ENCODE results near the gene POLR2B.
"Not testable (repeated sequence)": the region's sequence is repeated elsewhere in the genome, so short reads cannot be mapped to it uniquely, and the experiment has no call there.

POLR2B gene

GRCh38 chr4:57034520-57034919 is 55.8 kb downstream of the POLR2B start:
- no peaks in the 10 kb centered on the region for H3K27me3 ChIP-seq (ENCODE audit: control insufficient read depth in 2 of 2, insufficient read depth in 2 of 2, low read length in 2 of 2)
- H3K9me3 ChIP-seq (ENCODE audit: control insufficient read depth in 2 of 2, low read length in 2 of 2) = no peaks in the 10 kb centered on the region
- no peaks in the 10 kb centered on the region for H3K4me1 ChIP-seq (ENCODE audit: control insufficient read depth in 2 of 2, insufficient read depth in 2 of 2, low read length in 2 of 2)
- H3K9ac ChIP-seq (ENCODE audit: low read depth in 1 of 2, low read length in 2 of 2) = no peak overlapping the region
- no peak overlapping the region for H3K4me3 ChIP-seq (ENCODE audit: low read length in 2 of 2)
- H3K36me3 ChIP-seq (ENCODE audit: control insufficient read depth in 2 of 2, insufficient read depth in 2 of 2, low read length in 2 of 2) = peaks cover 20 to 30% of the 10 kb centered on the region in 2 donors
- no peak overlapping the region for H3K27ac ChIP-seq (ENCODE audit: low read depth in 2 of 2, low read length in 2 of 2)

GRCh38 chr4:57037982-57038604 is 59.4 kb downstream of the POLR2B start:
- no peaks in the 10 kb centered on the region for H3K27me3 ChIP-seq (ENCODE audit: control insufficient read depth in 2 of 2, insufficient read depth in 2 of 2, low read length in 2 of 2)
- H3K36me3 ChIP-seq (ENCODE audit: control insufficient read depth in 2 of 2, insufficient read depth in 2 of 2, low read length in 2 of 2) = no peaks in the 10 kb centered on the region
- no peak overlapping the region for H3K27ac ChIP-seq (ENCODE audit: low read depth in 2 of 2, low read length in 2 of 2)
- H3K4me3 ChIP-seq (ENCODE audit: low read length in 2 of 2) = no peak overlapping the region
- H3K9ac ChIP-seq (ENCODE audit: low read depth in 1 of 2, low read length in 2 of 2) = no peak overlapping the region
- no peaks in the 10 kb centered on the region for H3K4me1 ChIP-seq (ENCODE audit: control insufficient read depth in 2 of 2, insufficient read depth in 2 of 2, low read length in 2 of 2)
- no peaks in the 10 kb centered on the region for H3K9me3 ChIP-seq (ENCODE audit: control insufficient read depth in 2 of 2, low read length in 2 of 2)

- no peak overlapping the region for H3K27ac ChIP-seq (ENCODE audit: low read depth in 2 of 2, low read length in 2 of 2)
- no peaks in the 10 kb centered on the region for H3K36me3 ChIP-seq (ENCODE audit: control insufficient read depth in 2 of 2, insufficient read depth in 2 of 2, low read length in 2 of 2)
- H3K9ac ChIP-seq (ENCODE audit: low read depth in 1 of 2, low read length in 2 of 2) = no peak overlapping the region
- no peak overlapping the region for H3K4me3 ChIP-seq (ENCODE audit: low read length in 2 of 2)
- H3K9me3 ChIP-seq (ENCODE audit: control insufficient read depth in 2 of 2, low read length in 2 of 2) = no peaks in the 10 kb centered on the region
- peaks cover 2 to 3% of the 10 kb centered on the region in 2 donors for H3K4me1 ChIP-seq (ENCODE audit: control insufficient read depth in 2 of 2, insufficient read depth in 2 of 2, low read length in 2 of 2)
- no peaks in the 10 kb centered on the region for H3K27me3 ChIP-seq (ENCODE audit: control insufficient read depth in 2 of 2, insufficient read depth in 2 of 2, low read length in 2 of 2)
Observed at GRCh38 chr4:57039345-57039744, 60.6 kb downstream of the POLR2B start.

DNA sequence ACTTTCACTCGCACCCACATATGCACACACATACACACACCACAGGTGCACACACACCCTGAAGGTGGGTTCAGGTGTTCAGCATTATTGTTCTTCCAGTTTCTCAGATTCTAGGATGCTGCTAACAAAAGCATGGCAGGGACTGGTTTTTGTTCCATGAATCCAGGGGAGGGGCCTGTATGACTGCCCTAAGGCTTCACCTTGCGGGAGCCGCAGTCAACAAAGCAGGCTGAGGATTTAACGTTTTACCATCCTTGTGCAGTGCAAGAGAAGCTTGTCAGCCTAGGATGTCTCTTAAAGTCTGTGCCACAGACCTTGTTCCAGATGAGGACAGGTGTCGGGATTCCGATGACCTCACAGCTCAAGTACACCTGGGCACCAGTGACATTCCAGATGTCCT is 61.8 kb downstream of the POLR2B start:
- Histone ChIP-seq H3K27ac (ENCODE audit: low read depth in 2 of 2, low read length in 2 of 2) (no peak overlapping the region), H3K4me3 (ENCODE audit: low read length in 2 of 2) (no peak overlapping the region), H3K4me1 (ENCODE audit: control insufficient read depth in 2 of 2, insufficient read depth in 2 of 2, low read length in 2 of 2) (peaks cover 2 to 3% of the 10 kb centered on the region in 2 donors), H3K9me3 (ENCODE audit: control insufficient read depth in 2 of 2, low read length in 2 of 2) (no peaks in the 10 kb centered on the region), H3K36me3 (ENCODE audit: control insufficient read depth in 2 of 2, insufficient read depth in 2 of 2, low read length in 2 of 2) (no peaks in the 10 kb centered on the region), H3K27me3 (ENCODE audit: control insufficient read depth in 2 of 2, insufficient read depth in 2 of 2, low read length in 2 of 2) (no peaks in the 10 kb centered on the region), H3K9ac (ENCODE audit: low read depth in 1 of 2, low read length in 2 of 2) (no peak overlapping the region)

DNA sequence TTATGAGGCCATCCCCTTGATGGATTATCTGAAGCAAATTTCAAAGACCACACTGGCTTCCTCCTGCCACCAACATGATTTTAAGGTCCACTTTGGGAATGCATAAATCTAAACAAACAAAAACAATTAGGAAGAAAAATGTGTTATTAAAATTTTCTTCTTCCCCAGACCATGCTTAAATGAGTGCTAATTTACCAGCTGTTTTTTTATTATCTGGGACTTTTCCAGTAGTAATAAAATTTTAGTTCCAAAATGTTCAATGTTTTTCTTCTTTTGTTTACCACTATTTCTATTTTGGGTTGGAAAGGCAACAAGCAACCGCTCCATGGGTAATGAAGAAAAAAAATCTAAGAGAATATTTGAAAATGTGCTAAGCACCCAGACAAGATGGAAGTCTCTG is 62.3 kb downstream of the POLR2B start:
- H3K9me3 ChIP-seq (ENCODE audit: control insufficient read depth in 2 of 2, low read length in 2 of 2) = no peaks in the 10 kb centered on the region
- H3K4me1 ChIP-seq (ENCODE audit: control insufficient read depth in 2 of 2, insufficient read depth in 2 of 2, low read length in 2 of 2) = peaks cover 2 to 3% of the 10 kb centered on the region in 2 donors
- H3K27me3 ChIP-seq (ENCODE audit: control insufficient read depth in 2 of 2, insufficient read depth in 2 of 2, low read length in 2 of 2) = no peaks in the 10 kb centered on the region
- H3K27ac ChIP-seq (ENCODE audit: low read depth in 2 of 2, low read length in 2 of 2) = no peak overlapping the region
- no peak overlapping the region for H3K4me3 ChIP-seq (ENCODE audit: low read length in 2 of 2)
- no peak overlapping the region for H3K9ac ChIP-seq (ENCODE audit: low read depth in 1 of 2, low read length in 2 of 2)
- no peaks in the 10 kb centered on the region for H3K36me3 ChIP-seq (ENCODE audit: control insufficient read depth in 2 of 2, insufficient read depth in 2 of 2, low read length in 2 of 2)

GRCh38 chr4:57042711-57043169 is 64.0 kb downstream of the POLR2B start:
- Histone ChIP-seq H3K27ac (ENCODE audit: low read depth in 2 of 2, low read length in 2 of 2) (peak overlapping the region; percentile 41 to 65), H3K9ac (ENCODE audit: low read depth in 1 of 2, low read length in 2 of 2) (no peak overlapping the region), H3K9me3 (ENCODE audit: control insufficient read depth in 2 of 2, low read length in 2 of 2) (no peaks in the 10 kb centered on the region), H3K27me3 (ENCODE audit: control insufficient read depth in 2 of 2, insufficient read depth in 2 of 2, low read length in 2 of 2) (no peaks in the 10 kb centered on the region), H3K4me3 (ENCODE audit: low read length in 2 of 2) (no peak overlapping the region), H3K4me1 (ENCODE audit: control insufficient read depth in 2 of 2, insufficient read depth in 2 of 2, low read length in 2 of 2) (peaks cover 2 to 3% of the 10 kb centered on the region in 2 donors), H3K36me3 (ENCODE audit: control insufficient read depth in 2 of 2, insufficient read depth in 2 of 2, low read length in 2 of 2) (no peaks in the 10 kb centered on the region)

DNA sequence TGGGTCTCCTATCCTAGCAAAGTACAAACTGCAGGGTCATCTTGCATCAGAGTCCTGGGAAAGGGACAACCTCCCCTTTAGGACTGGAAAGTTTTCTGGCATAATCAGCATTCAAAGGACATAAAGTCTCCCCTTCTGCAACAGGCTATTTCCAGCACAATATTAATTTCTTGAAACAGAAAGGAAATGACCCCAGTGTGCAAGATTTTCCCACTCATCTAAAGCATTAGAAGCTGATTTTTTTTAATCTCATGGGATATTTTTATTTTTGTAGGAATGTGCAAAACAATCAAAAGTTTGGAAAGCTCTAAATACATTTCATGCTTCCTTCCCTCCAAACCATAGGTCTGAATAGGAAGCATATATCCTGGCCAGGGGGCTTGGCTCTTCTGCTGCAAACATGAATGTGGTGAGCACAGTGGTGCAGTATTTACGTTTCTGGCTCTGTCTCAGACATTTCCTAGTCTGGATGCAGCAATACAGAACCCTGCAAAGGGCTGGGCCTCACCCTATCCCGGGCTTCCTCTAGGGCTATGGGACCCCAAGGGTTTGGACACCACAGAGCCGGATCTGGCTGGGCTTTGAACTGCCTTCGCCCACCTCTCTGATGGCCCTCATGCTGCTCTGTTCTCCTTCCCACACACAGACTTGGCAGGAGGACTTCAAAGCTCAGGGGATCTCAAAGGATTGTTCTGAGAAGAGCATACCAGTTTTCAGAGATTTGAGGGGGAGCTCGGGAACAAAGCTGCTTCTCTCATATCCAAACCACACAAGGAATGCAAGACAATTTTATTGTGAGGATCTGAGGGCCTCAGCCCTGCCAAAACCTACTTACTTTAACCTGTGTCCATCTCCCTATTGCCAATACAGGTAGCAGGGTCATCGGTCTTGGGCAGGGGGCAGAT is 64.9 kb downstream of the POLR2B start:
- Histone ChIP-seq H3K36me3 (ENCODE audit: control insufficient read depth in 2 of 2, insufficient read depth in 2 of 2, low read length in 2 of 2) (no peaks in the 10 kb centered on the region), H3K4me3 (ENCODE audit: low read length in 2 of 2) (no peak overlapping the region), H3K27ac (ENCODE audit: low read depth in 2 of 2, low read length in 2 of 2) (peak overlapping the region; percentile 41 to 65), H3K9me3 (ENCODE audit: control insufficient read depth in 2 of 2, low read length in 2 of 2) (no peaks in the 10 kb centered on the region), H3K9ac (ENCODE audit: low read depth in 1 of 2, low read length in 2 of 2) (peak overlapping the region in 1 of 2 donors; percentile 1), H3K27me3 (ENCODE audit: control insufficient read depth in 2 of 2, insufficient read depth in 2 of 2, low read length in 2 of 2) (no peaks in the 10 kb centered on the region), H3K4me1 (ENCODE audit: control insufficient read depth in 2 of 2, insufficient read depth in 2 of 2, low read length in 2 of 2) (peaks cover 2 to 3% of the 10 kb centered on the region in 2 donors)

DNA sequence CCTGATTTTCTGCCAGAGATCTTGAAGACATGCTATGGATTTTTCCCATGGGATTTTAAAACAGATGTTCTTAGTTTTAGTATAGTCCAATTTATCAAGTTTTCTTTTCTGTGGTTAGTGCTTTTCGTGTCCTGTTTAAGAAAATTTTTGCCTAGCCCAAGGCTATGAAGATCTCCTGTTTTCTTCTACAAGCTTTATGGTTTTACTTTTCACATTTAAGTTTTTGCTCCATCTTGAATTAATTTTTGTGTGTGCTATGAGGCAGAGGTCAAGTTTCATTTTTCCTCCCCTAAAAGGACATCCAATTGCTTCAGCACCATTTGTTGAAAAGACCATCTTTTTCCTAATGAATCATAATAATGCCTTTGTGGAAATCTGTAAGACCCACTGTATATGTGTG is 65.6 kb downstream of the POLR2B start:
- Histone ChIP-seq H3K9ac (ENCODE audit: low read depth in 1 of 2, low read length in 2 of 2) (peak overlapping the region in 1 of 2 donors; percentile 1), H3K27ac (ENCODE audit: low read depth in 2 of 2, low read length in 2 of 2) (peak overlapping the region; percentile 41 to 54), H3K4me3 (ENCODE audit: low read length in 2 of 2) (no peak overlapping the region), H3K4me1 (ENCODE audit: control insufficient read depth in 2 of 2, insufficient read depth in 2 of 2, low read length in 2 of 2) (peaks cover 2 to 3% of the 10 kb centered on the region in 2 donors), H3K9me3 (ENCODE audit: control insufficient read depth in 2 of 2, low read length in 2 of 2) (no peaks in the 10 kb centered on the region), H3K27me3 (ENCODE audit: control insufficient read depth in 2 of 2, insufficient read depth in 2 of 2, low read length in 2 of 2) (no peaks in the 10 kb centered on the region), H3K36me3 (ENCODE audit: control insufficient read depth in 2 of 2, insufficient read depth in 2 of 2, low read length in 2 of 2) (no peaks in the 10 kb centered on the region)

DNA sequence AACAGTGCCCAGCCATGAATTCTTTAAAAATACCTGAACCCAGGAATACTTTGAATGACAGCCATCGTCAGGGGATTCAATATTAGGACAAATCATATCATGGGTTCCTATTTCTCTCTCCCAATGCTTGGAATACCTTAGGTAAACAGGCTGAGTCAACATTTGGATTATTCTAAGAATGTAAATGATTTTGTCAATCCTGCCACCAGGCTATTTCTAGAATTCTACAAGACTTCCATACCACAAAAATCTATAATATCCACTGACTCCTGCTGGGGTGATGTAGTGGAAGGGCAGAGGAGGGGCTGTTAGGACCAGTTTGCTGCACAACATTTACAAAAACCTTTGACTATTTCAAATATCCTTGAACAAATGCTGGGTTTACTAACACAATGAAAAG is 66.3 kb downstream of the POLR2B start:
- no peak overlapping the region for H3K4me3 ChIP-seq (ENCODE audit: low read length in 2 of 2)
- no peaks in the 10 kb centered on the region for H3K27me3 ChIP-seq (ENCODE audit: control insufficient read depth in 2 of 2, insufficient read depth in 2 of 2, low read length in 2 of 2)
- H3K36me3 ChIP-seq (ENCODE audit: control insufficient read depth in 2 of 2, insufficient read depth in 2 of 2, low read length in 2 of 2) = no peaks in the 10 kb centered on the region
- peaks cover 2 to 3% of the 10 kb centered on the region in 2 donors for H3K4me1 ChIP-seq (ENCODE audit: control insufficient read depth in 2 of 2, insufficient read depth in 2 of 2, low read length in 2 of 2)
- no peak overlapping the region for H3K27ac ChIP-seq (ENCODE audit: low read depth in 2 of 2, low read length in 2 of 2)
- H3K9me3 ChIP-seq (ENCODE audit: control insufficient read depth in 2 of 2, low read length in 2 of 2) = no peaks in the 10 kb centered on the region
- H3K9ac ChIP-seq (ENCODE audit: low read depth in 1 of 2, low read length in 2 of 2) = no peak overlapping the region

- not testable (repeated sequence) for H3K9ac ChIP-seq (ENCODE audit: low read depth in 1 of 2, low read length in 2 of 2); H3K36me3 ChIP-seq (ENCODE audit: control insufficient read depth in 2 of 2, insufficient read depth in 2 of 2, low read length in 2 of 2); H3K9me3 ChIP-seq (ENCODE audit: control insufficient read depth in 2 of 2, low read length in 2 of 2); H3K27ac ChIP-seq (ENCODE audit: low read depth in 2 of 2, low read length in 2 of 2); H3K4me3 ChIP-seq (ENCODE audit: low read length in 2 of 2); H3K4me1 ChIP-seq (ENCODE audit: control insufficient read depth in 2 of 2, insufficient read depth in 2 of 2, low read length in 2 of 2); H3K27me3 ChIP-seq (ENCODE audit: control insufficient read depth in 2 of 2, insufficient read depth in 2 of 2, low read length in 2 of 2)
Observed at GRCh38 chr4:57047046-57047445, 68.3 kb downstream of the POLR2B start.
